NCI-H1417 treated with DMSO at 0.1 percent for 48 hours (cell line): ENCODE results near the gene ZNF581.
A peak's percentile ranks its signal among the peaks of the same experiment; 100 is the strongest.

ENCODE experiments used
- DNase-seq: peaks from one replicate; lab custom pipeline; 2025; lab: John Stamatoyannopoulos, UW

ZNF581 gene

DNA sequence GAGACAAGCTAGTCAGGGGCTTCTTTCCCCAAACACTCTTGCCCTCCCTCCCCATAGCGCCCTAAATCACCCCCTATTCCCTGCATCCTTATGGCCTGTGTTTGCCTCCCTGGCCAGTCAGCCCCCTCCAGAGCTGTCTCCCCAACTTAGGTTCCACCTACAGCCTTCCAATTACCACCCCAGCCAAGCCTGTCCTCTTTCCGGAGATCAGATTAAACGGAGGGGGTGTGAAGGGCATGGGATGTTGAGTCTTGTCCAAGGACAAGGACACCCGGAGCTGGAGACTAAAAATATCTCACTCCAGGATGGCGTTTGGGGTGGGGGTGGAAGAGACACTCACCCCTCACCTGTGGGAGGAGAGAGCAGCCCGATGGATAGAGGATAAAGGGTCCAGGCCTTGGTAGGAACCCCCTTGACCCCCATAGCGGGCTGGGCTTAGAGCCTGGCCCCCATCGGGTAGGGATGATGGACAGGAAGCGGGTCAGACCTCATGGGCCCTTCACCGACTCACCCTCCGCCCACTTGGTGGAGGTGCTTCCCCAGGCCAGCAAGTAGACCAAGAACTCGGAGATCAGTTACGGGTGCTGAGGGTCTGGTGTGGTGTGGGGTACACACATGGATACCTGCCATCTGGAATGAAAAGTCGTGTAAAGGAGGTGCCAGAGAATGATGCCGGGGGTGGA, 32.0 kb upstream of the ZNF581 start:
- no peak for DNase-seq

DNA sequence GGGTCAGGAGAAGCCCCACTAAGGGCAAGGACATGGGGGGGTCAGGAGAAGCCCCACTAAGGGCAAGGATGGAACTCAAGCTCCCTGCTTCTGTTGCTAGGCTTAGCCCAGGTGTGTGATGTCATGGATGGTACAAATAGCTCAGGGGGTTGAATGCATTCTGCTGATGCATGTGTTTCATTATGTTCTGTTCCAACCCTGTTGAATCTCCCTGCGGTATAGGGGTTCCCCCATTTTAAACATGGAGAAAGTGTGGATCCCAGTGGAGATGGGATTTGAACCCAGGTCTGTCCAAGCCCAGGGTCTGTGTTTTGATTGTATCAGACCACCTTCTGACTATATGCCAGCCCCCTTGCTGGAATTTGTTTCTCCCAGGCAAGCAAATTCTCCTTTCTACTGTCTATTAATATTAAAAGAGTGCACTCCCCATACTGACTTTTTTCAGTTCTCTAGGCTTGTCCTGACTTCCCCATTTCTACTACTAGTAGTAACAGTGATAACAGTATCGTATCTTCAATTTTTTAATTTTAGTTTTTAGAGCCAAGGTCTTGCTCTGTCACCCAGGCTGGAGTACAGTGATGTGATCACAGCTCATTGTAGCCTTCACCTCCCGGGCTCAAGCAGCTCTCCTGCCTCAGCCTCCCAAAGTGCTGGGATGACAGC, 31.3 kb upstream of the ZNF581 start:
- no peak for DNase-seq

DNA sequence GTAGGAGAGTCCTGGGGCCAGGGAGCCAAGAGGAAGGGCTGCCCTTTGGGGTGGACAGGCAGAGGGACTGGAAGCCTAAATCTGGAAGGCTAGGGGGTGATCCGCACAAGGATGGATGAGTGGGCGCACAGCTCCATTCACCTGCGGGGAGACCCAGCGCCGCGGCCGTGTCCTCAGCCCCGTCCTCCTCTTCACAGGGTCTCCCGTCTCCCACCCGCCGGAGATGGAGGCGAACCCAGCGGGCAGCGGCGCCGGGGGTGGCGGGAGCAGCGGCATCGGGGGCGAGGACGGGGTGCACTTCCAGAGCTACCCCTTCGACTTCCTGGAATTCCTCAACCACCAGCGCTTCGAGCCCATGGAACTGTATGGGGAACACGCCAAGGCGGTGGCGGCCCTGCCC, 30.1 kb upstream of the ZNF581 start:
- DNase-seq, result no peak

DNA sequence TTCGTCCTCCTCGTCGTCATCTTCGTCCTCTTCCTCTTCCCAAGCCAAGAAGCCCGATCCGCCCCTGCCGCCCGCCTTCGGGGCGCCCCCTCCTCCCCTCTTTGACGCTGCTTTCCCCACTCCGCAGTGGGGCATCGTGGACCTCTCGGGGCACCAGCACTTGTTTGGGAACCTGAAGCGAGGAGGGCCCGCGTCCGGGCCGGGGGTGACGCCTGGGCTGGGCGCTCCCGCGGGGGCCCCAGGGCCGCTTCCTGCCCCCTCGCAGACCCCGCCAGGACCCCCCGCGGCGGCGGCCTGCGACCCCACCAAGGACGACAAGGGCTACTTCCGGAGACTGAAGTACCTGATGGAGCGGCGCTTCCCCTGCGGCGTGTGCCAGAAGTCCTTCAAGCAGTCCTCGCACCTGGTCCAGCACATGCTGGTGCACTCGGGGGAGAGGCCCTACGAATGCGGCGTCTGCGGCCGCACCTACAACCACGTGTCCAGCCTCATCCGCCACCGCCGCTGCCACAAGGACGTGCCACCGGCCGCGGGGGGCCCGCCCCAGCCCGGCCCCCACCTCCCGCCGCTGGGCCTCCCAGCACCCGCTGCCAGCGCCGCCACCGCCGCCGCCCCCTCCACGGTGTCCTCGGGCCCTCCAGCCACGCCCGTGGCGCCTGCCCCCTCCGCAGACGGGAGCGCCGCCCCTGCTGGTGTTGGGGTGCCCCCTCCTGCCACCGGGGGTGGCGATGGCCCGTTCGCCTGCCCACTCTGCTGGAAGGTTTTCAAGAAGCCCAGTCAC, 29.3 kb upstream of the ZNF581 start:
- no peak for DNase-seq

DNA sequence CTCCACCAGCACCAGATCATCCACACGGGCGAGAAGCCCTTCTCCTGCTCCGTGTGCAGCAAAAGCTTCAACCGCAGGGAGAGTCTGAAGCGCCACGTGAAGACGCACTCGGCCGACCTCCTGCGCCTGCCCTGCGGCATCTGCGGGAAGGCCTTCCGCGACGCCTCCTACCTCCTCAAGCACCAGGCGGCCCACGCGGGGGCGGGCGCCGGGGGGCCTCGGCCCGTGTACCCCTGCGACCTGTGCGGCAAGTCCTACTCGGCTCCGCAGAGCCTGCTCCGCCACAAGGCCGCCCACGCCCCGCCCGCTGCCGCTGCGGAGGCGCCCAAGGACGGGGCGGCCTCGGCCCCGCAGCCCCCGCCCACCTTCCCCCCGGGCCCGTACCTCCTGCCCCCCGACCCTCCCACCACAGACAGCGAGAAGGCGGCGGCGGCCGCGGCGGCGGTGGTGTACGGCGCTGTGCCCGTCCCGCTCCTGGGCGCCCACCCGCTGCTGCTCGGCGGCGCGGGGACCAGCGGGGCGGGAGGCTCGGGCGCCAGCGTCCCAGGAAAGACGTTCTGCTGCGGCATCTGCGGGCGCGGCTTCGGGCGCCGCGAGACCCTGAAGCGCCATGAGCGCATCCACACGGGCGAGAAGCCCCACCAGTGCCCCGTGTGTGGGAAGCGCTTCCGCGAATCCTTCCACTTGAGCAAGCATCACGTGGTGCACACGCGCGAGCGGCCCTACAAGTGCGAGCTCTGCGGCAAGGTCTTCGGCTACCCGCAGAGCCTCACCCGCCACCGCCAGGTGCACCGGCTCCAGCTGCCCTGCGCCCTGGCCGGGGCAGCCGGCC, 28.5 kb upstream of the ZNF581 start:
- DNase-seq, result no peak

DNA sequence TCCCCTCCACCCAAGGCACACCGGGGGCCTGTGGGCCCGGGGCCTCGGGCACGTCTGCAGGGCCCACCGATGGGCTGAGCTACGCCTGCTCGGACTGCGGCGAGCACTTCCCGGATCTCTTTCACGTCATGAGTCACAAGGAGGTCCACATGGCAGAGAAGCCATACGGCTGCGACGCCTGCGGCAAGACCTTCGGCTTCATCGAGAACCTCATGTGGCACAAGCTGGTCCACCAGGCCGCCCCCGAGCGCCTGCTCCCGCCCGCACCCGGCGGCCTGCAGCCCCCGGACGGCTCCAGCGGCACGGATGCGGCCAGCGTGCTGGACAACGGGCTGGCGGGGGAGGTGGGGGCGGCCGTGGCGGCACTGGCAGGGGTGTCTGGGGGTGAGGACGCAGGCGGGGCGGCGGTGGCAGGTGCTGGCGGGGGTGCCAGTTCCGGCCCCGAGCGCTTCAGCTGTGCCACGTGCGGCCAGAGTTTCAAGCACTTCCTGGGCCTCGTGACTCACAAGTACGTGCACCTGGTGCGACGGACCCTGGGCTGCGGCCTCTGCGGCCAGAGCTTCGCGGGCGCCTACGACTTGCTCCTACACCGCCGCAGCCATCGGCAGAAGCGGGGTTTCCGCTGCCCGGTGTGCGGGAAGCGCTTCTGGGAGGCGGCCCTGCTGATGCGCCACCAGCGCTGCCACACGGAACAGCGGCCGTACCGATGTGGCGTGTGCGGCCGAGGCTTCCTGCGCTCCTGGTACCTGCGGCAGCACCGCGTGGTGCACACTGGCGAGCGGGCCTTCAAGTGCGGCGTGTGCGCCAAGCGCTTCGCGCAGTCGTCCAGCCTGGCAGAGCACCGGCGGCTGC, 27.7 kb upstream of the ZNF581 start:
- DNase-seq, result no peak

DNA sequence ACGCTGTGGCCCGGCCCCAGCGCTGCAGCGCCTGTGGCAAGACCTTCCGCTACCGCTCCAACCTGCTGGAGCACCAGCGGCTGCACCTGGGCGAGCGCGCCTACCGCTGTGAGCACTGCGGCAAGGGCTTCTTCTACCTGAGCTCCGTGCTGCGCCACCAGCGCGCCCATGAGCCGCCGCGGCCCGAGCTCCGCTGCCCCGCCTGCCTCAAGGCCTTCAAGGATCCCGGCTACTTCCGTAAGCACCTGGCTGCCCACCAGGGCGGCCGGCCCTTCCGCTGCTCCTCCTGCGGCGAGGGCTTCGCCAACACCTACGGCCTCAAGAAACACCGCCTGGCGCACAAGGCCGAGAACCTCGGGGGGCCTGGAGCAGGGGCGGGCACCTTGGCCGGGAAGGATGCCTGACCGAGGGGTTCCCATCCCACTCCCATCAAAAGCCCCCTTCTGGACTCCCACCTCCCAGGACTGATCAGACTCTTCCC, 27.0 kb upstream of the ZNF581 start:
- no peak for DNase-seq

DNA sequence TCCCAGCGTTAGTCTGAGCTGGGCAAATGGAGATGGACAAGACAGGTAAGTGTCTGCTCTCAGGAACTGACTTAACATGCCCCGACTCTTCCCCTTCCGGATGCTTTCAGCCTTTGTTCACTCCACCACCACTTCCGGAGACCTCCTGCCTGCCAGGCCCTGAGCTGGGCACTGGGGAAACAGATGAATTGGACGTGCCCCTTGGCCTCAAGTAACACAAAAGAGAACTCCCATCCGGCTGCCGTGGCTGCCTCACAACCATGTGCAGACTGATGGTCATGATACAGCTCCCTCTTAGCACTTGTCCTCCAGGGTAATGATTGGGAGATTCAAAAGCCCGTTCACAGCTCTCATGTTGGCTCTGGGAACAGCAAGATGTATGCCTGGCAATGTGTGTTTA, 26.0 kb upstream of the ZNF581 start:
- no peak for DNase-seq

DNA sequence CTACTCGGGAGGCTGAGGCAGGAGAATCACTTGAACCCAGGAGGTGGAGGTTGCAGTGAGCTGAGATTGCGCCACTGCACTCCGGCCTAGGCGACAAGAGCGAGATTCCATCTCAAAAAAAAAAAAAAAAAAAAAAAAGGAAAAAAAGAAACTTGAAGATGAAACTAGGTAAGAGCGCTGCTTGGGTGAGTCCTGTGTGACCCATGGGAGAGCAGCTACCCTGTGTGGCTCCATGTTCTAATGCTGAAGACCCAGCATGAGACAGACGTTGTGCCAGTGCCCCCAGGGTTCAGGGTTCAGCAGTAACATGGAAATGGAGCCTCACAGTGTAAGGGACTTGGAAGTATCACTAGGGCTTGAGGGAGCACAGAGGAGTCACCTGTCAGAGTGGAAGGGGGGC, 25.0 kb upstream of the ZNF581 start:
- DNase-seq, result no peak

DNA sequence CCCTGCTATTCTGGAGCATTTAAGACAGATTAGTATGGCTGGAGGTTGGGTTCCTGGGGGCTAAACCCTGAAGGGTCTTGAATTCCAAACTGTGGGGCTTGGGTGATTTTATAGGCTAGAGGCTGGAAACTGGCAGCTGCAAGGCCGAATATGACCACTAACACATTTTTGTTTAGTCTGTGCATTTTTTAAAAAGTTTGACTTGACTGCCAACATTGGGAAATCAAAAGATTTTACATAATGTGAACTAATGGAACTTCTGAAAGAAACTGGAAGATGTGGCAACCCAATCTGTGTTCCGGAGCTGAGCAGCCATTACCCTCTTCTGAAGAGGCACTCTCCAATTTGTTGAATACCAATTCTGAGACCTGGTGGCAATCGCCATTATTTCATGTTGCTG, 24.2 kb upstream of the ZNF581 start:
- DNase-seq, result no peak

DNA sequence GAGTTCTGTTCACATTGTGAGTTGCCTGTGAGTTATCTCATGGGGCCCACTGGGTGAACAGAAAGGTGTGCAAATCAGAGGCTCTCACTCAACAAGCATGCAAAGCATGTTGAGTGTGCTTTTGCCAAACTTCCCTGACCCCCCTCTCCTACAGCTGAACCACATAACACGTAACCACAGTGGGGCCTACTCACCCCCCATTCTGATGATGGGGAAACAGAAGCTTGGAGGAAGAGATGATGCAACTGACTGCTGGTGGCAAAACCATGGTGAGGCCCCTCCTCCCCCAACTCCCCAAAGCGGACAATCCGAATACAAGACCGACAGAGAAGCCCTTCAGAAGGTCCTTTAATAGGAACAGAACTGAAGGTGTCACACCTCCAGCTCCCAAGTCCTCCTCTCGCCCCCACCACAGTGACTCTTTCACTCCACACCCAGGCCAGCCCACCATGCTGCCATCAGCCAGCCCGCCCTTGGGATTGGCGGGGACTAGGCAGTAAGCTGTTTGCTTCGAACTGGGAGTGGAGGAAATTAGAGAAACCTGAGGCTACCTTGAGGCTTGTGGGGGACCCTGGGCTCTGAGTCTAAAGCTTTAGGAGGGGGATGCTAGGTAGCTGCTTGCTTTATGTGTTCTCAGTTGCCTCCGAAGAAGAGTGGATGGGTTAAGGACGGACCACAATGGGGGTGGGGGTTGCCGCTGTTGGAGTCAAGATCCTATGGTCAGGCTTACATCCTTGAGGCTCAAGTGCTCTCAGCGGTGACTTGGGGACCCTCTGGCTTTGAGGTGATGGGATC, 22.8 kb upstream of the ZNF581 start:
- no peak for DNase-seq

DNA sequence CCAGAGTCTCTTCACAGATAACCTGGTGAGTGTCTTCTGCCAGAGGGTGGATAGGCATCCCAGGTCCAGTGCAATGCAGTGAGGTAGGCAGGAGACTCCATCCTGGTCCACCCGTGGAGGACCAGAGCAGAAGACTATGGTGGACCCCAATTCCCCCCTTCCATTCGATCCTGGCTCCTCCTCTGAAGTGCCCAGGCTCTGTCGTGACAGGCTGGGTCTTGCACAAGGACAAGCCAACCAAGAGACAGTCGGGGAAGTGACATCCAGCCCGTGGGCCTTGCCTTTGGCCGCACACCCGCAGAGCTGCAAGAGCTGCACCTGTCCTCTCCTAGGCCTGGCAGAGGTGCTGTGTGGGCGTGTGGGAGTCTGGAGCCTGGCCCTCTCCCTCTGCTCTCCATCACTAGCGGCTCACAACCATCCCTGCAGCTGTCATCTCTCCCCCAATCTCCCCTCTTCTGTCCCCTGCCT, 22.2 kb upstream of the ZNF581 start:
- no peak for DNase-seq

DNA sequence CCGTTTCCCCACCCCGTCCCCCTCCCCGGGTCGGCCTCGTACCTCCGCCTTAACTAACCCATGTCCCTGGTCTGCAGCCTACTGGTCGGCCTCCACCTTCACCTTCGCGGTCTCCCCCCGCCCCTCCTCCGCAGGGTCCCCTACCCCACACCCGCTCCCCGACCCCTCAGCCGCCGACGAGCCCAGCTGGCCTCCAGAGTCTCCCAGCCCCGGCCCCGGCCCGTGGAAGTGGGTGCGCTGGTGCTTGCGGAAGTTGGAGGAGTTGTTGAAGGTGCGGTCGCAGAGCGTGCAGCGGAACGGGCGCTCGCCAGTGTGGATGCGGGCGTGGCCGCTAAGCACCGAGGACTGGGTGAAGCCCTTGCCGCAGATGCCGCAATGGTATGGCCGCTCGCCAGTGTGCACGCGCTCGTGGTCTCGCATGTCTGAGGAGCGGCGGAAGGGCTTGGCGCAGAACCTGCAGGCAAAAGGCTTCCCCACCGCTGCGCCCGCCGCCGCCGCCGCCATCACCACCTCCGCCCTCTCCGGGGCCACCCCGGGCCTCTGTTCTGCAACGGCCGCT, 21.7 kb upstream of the ZNF581 start:
- DNase-seq, result no peak

DNA sequence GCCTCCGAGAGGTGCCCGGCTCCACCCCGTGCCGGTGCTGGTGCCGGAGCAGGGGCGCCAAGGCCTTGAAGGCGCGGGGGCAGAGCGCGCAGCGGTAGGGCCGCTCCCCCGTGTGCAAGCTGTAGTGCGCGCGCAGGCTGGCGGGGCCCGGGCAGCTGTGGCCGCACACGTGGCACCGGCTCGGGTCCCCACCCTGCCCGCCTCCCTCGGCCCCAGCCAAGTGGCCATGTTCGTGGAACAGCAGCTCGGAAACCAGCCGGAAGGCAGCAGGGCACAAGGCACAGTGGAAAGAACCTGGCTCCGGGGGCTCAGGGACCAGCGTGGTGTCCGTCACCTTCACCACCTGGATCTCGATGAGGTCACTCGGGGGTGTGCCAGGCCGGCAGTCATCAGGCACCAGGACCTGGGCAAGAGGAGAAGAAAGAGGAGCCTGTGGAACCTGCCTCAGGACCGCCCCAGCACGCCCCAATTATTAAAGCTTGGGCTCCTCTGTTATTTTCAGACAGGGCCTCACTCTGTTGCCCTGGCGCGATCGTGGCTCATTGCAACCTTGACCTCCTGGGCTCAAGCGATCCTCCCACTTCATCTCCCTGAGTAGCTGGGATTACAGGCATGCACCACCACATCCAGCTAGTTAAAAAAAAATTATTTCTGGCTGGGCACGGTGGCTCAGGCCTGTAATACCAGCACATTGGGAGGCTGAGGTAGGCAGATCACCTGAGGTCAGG, 21.0 kb upstream of the ZNF581 start:
- DNase-seq, result no peak

DNA sequence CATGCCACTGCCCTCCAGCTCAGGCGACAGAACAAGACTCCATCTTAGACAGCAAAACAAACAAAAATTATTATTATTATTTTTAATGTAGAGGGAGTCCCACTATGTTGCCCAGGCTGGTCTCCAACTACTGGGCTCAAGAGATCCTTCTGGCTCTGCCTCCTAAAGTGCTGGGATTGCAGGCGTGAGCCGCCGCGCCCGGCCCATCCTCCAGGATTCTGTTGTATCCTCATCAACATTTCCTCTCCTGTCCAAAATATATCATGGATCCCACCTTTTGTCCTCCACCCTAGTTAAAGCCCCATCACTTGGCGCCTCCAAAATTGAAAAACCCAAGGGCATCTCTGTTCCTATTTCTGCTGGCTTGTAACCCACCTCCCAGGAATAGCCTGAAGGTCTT, 20.3 kb upstream of the ZNF581 start:
- no peak for DNase-seq

DNA sequence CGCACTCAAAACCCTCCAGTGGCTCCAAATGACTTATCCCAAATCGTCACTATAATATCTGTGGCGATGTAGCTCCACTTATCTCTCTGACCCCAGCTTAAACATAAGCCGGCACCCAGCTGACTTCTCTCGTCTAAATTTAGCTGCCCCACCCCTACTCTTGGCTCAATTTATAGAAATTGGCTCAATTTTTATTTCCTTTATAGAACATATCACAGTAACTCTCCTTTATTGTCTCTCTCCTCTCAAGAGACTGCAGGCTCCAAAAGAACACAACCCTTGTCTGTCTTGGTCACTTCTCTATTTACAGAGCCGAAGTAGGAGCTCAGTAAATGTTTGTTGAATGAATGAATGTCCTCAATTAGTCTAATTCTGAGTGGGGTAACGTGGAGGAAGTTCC, 19.9 kb upstream of the ZNF581 start:
- no peak for DNase-seq

DNA sequence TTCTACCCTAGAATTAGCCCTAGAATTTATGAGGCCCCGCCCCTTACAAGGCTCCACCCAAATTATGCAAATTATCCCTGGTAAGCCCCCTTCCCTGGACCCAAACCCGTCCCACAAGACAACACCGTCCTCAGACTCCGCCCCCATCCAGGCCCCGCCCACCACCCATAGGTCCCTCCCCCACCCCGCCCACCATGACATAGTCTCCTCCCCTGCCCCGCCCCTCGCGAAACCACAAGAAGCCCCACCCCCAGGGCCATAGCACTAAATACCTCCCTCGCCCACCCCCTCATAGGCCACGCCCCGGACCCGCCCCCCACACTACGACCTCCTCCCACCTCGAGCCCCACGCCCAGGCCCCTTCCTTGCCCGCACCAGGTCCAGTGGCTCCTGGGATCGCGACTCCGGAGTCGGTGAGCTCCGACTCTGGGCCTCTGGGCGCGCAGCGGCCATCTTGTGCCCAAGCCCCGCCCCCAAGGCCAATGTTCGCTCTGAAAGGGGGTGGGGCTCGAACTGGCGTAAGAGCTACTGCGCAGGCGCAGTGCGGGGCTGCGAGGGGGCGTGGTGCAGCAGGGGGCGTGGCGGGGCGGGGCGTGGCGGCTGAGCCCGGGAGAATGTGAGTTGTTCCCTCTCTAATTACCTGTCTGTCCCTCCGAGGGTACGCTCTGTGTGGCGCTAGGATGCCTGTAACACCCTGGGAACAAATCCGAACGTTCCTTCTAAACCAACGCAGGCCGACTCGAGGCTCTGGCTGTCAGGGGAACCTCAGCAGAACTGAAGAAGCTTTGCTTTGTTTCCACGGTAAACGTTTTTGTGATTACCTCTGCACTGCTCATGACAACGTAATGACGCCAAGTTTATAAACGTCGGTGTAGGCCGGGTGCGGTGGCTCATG, 19.1 kb upstream of the ZNF581 start, which contains the start of gene ZNF784:
TSS of gene ZNF784 (minus strand) at position 458 of the 895 bp plus-strand sequence. CDS start at position 453, 5 bp downstream.
- peak; percentile 40 for DNase-seq

DNA sequence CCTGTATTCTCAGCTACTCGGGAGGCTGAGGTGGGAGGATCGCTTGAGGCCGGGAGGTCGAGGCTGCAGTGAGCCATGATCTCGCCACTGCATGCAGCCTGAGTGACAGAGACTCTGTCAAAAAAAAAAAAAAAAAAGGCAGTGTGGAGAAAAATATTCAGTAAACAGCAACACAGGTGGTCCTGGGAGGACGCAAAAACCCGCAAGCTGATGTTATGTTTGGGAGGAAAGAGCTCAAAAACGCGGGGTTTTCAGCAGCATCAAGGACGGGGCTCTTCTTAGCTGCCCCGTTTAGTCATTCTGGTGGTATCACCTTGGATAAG, 18.5 kb upstream of the ZNF581 start:
- no peak for DNase-seq
